Neural progenitor cell (in vitro differentiated cells): ENCODE data around the gene TGFB2. TPM values are rescaled to one million over a fixed set of nuclear protein-coding genes. Genes with fewer than 3 reads are reported as not detected.

Experiments
- DNase-seq: peaks from one replicate; pipeline ENCODE4 v3.0.0-alpha.2; 2016; ENCODE audit warnings: low spot score
- H2AFZ ChIP-seq: fragments of 200-600 bp; sonication (generic); replicated peaks from 2 replicates; pipeline ENCODE4 v1.6.1; 2016; ENCODE audit warnings: antibody characterized with exemption
- H3F3A ChIP-seq: fragments of 200-600 bp; sonication (generic); 2 replicates; pipeline ENCODE4 v1.6.1; 2016; ENCODE audit warnings: antibody characterized with exemption, low read depth
- H3K27ac ChIP-seq: fragments of 200-600 bp; sonication (generic); 2 replicates; pipeline ENCODE4 v1.5.1; 2016; ENCODE audit warnings: mild to moderate bottlenecking
- H3K27me3 ChIP-seq: fragments of 200-600 bp; sonication (generic); 2 replicates; pipeline ENCODE4 v1.6.1; 2016; ENCODE audit warnings: mild to moderate bottlenecking, moderate library complexity
- H3K36me3 ChIP-seq: fragments of 200-600 bp; sonication (generic); 2 replicates; pipeline ENCODE4 v1.5.1; 2016
- H3K4me1 ChIP-seq: fragments of 200-600 bp; sonication (generic); 2 replicates; pipeline ENCODE4 v1.6.1; 2016; ENCODE audit warnings: mixed run types
- H3K4me2 ChIP-seq: fragments of 200-600 bp; sonication (generic); 2 replicates; pipeline ENCODE4 v1.6.1; 2016
- H3K4me3 ChIP-seq: fragments of 200-600 bp; sonication (generic); 2 replicates; pipeline ENCODE4 v1.5.1; 2016
- H3K79me2 ChIP-seq: fragments of 200-600 bp; sonication (generic); 2 replicates; pipeline ENCODE4 v1.6.1; 2016; ENCODE audit warnings: low read depth
- H3K9ac ChIP-seq: fragments of 200-600 bp; sonication (generic); 2 replicates; pipeline ENCODE4 v1.6.1; 2016
- H3K9me3 ChIP-seq: fragments of 200-600 bp; sonication (generic); 2 replicates; pipeline ENCODE4 v1.5.1; 2016; ENCODE audit warnings: low read depth
- H4K20me1 ChIP-seq: fragments of 200-600 bp; sonication (generic); 2 replicates; pipeline ENCODE4 v1.6.1; 2016; ENCODE audit warnings: low read depth
- H3K27ac Mint-ChIP-seq: 3 replicates; pipeline ENCODE4 v1.8.0; 2021; ENCODE audit warnings: mixed read lengths
- H3K27me3 Mint-ChIP-seq: 2 replicates; pipeline ENCODE4 v1.8.0; 2022; ENCODE audit warnings: low read depth, mild to moderate bottlenecking, inconsistent platforms, moderate library complexity, mixed read lengths; ENCODE audit not compliant: insufficient read depth
- H3K36me3 Mint-ChIP-seq: 3 replicates; pipeline ENCODE4 v1.8.0; 2021; ENCODE audit warnings: mixed read lengths
- H3K4me1 Mint-ChIP-seq: 3 replicates; pipeline ENCODE4 v1.8.0; 2021; ENCODE audit warnings: mixed read lengths
- H3K4me3 Mint-ChIP-seq: 3 replicates; pipeline ENCODE4 v1.8.0; 2021; ENCODE audit warnings: mild to moderate bottlenecking, moderate library complexity, mixed read lengths
- H3K9me3 Mint-ChIP-seq: 3 replicates; pipeline ENCODE4 v1.8.0; 2020; ENCODE audit warnings: mixed read lengths
- CTCF ChIP-seq: fragments of 200-600 bp; sonication (generic); IDR thresholded peaks from 2 replicates; pipeline ENCODE4 v1.5.1; 2017; ENCODE audit warnings: antibody characterized with exemption, mild to moderate bottlenecking
- EZH2 ChIP-seq: fragments of 200-600 bp; sonication (generic); IDR thresholded peaks from 2 replicates; pipeline ENCODE4 v1.6.1; 2017; ENCODE audit warnings: antibody characterized with exemption, mild to moderate bottlenecking, moderate library complexity
- EZH2phosphoT487 ChIP-seq: fragments of 200-600 bp; sonication (generic); IDR thresholded peaks from 2 replicates; pipeline ENCODE4 v1.6.1; 2017; ENCODE audit warnings: antibody characterized with exemption
- total RNA-seq: library from RNA; depleted of rRNA; stranded (reverse); fragments of >200 nt; gene quantifications from 2 replicates; pipeline ENCODE4 v1.2.3, GENCODE V29; 2015; ENCODE audit warnings: low replicate concordance

TGFB2 gene
- total RNA-seq, 1 donor from 2014 or later = 1.9 TPM

DNA sequence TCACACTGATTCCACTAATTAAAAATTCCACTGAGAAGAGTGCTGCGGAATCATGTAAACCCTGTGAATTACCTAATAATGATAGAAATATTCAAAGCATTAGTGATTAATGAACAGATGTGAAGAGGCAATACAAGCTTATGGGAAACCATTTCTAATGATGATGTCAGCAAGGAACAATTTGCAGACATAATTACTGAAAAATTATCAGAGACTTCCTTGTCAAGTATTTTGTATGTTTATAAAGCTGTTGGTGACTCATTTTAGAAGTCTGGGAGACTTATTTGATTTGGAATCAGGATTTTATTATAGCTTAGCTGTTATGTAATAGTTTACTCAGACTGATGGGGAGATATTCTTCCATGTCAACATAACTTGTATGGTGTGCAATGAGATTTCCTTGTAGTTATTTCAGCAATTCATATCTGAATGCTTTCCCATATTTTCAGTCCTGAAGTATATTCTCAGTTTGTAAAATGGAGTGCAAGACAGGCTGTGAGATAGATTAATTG is 135.5 kb downstream of the TGFB2 start:
- Histone ChIP-seq H3K4me1 (no peaks in the 10 kb centered on the region), H4K20me1 (no peaks in the 10 kb centered on the region), H3F3A (peaks cover 5% of the 10 kb centered on the region), H3K9me3 (no peaks in the 10 kb centered on the region), H3K4me3 (no peak overlapping the region), H3K79me2 (no peaks in the 10 kb centered on the region), H2AFZ (no peak overlapping the region), H3K27me3 (no peaks in the 10 kb centered on the region), H3K4me2 (no peak overlapping the region), H3K36me3 (no peaks in the 10 kb centered on the region), H3K9ac (no peak overlapping the region), H3K27ac (no peak overlapping the region)
- no peak for TF ChIP-seq CTCF
- no peak for TF ChIP-seq EZH2phosphoT487
- no peak for TF ChIP-seq EZH2
- Mint-ChIP-seq H3K9me3 (no peaks in the 10 kb centered on the region), H3K27ac (no peak overlapping the region), H3K4me3 (no peak overlapping the region), H3K36me3 (no peaks in the 10 kb centered on the region), H3K27me3 (no peaks in the 10 kb centered on the region), H3K4me1 (peaks cover 11% of the 10 kb centered on the region)
- no peak for DNase-seq

GRCh38 chr1:218481116-218481775 is 136.1 kb downstream of the TGFB2 start:
- no peaks in the 10 kb centered on the region for H3K36me3 Mint-ChIP-seq
- peaks cover 11% of the 10 kb centered on the region for H3K4me1 Mint-ChIP-seq
- Histone ChIP-seq H3K4me1 (no peaks in the 10 kb centered on the region), H3K79me2 (no peaks in the 10 kb centered on the region), H4K20me1 (no peaks in the 10 kb centered on the region), H2AFZ (no peak overlapping the region), H3K27ac (no peak overlapping the region), H3F3A (peaks cover 5% of the 10 kb centered on the region), H3K36me3 (no peaks in the 10 kb centered on the region), H3K9ac (no peak overlapping the region), H3K9me3 (no peaks in the 10 kb centered on the region), H3K4me3 (no peak overlapping the region), H3K4me2 (no peak overlapping the region), H3K27me3 (no peaks in the 10 kb centered on the region)
- TF ChIP-seq EZH2phosphoT487 (no peak), CTCF (no peak), EZH2 (no peak)
- H3K27ac Mint-ChIP-seq = no peak overlapping the region
- H3K4me3 Mint-ChIP-seq = no peak overlapping the region
- no peak for DNase-seq
- H3K27me3 Mint-ChIP-seq = no peaks in the 10 kb centered on the region
- H3K9me3 Mint-ChIP-seq = no peaks in the 10 kb centered on the region

GRCh38 chr1:218482683-218483082 is 137.5 kb downstream of the TGFB2 start:
- Mint-ChIP-seq H3K9me3 (no peaks in the 10 kb centered on the region), H3K4me1 (peaks cover 8% of the 10 kb centered on the region), H3K36me3 (no peaks in the 10 kb centered on the region), H3K27ac (no peak overlapping the region), H3K4me3 (no peak overlapping the region), H3K27me3 (no peaks in the 10 kb centered on the region)
- H3K9me3 ChIP-seq = no peaks in the 10 kb centered on the region
- no peaks in the 10 kb centered on the region for H3K79me2 ChIP-seq
- H3K4me1 ChIP-seq = no peaks in the 10 kb centered on the region
- H3K4me3 ChIP-seq = no peak overlapping the region
- H3K4me2 ChIP-seq = no peak overlapping the region
- H3F3A ChIP-seq = peaks cover 5% of the 10 kb centered on the region
- no peak overlapping the region for H3K9ac ChIP-seq
- TF ChIP-seq EZH2 (no peak), CTCF (no peak), EZH2phosphoT487 (no peak)
- no peaks in the 10 kb centered on the region for H4K20me1 ChIP-seq
- no peak overlapping the region for H2AFZ ChIP-seq
- H3K36me3 ChIP-seq = no peaks in the 10 kb centered on the region
- no peak for DNase-seq
- no peaks in the 10 kb centered on the region for H3K27me3 ChIP-seq
- no peak overlapping the region for H3K27ac ChIP-seq
